CD4-positive, alpha-beta T cell treated with Interleukin-17A for 4 hours (primary cell): ENCODE data around the gene ALOX12.
"Not testable (repeated sequence)": the region's sequence is repeated elsewhere in the genome, so short reads cannot be mapped to it uniquely, and the experiment has no call there.

Source experiments
- DNase-seq: peaks from one replicate; pipeline ENCODE4 v3.0.0-alpha.2; 2020; ENCODE audit warnings: mixed read lengths

Gene ALOX12

DNA sequence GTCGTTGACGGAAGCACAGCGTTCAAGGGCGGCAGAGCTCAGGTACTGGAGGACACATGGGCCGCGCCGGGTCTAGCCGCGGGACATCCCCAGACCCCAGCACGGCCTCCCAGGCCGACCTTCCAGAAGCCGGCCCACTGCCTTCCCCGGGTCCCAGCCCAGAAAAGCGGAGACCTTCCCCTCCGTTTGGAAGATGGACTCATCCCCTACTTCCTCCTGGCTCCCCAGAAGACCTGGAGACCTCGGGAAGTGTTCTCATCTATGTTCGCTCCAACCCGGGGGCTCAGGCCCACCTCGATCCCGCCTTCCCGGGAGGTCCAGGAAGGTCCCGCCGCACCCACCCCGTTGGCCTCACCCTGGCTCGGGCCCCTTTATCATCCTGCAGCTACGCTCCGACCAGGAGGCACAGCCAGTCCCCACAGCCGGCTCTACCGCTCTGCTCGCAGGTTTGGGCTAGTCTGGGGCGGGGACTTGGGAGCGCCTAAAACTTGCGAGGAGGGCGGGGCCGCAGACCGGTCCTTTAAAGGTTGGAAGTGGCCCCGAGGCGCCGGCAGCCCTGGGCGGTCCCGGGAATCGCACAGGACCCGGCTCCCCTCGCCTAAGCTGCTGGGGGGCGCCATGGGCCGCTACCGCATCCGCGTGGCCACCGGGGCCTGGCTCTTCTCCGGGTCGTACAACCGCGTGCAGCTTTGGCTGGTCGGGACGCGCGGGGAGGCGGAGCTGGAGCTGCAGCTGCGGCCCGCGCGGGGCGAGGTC, at the start of gene ALOX12:
TSS of gene ALOX12 (plus strand) at position 550 of the 756 bp plus-strand sequence. CDS start at position 619, 69 bp downstream.
- no peak for DNase-seq

- DNase-seq, result no peak
Measured at GRCh38 chr17:6947745-6948144, 48.1 kb upstream of the ALOX12 start.

DNA sequence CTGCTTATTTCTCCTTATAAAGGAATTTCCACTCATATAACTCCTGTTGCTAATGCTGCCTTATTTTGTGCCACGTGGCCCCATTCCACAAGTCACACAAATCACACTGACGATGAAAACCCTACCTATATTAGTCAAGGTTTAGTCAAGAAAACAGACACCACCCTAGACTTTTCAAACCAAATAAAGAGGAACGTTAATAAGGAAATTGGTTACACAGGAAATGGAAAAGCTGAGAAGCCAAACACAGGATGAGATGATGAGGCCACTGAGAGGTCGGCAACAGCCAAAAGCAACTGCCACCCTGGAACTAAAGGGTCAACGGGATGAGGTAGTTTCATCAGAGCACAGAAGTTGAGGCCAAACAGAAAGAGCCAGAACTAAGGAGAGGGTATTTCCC, 47.3 kb upstream of the ALOX12 start:
- no peak for DNase-seq

DNA sequence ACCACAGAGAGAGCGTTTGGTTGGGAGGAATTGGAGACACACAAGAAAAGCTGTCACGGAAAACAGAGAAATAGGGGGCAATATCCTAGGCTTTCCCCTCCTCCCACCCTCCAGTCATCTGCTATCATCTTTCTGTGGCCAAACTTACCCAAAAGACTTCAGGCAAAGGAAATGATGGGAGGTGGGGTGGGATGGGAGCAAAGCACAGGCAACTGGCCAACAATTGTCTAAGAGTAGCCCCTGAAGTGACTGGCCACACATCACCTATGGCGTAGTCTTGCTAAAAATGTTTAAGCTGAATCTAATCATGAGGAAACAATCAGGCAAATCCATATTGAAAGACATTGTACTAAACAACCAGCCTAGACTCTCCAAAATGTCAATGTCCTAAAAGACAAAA, 46.9 kb upstream of the ALOX12 start:
- DNase-seq, result no peak

- not testable (repeated sequence) for DNase-seq
Measured at GRCh38 chr17:6950938-6951337, 44.9 kb upstream of the ALOX12 start.

- no peak for DNase-seq
Measured at GRCh38 chr17:6953689-6954088, 42.2 kb upstream of the ALOX12 start.

- no peak for DNase-seq
Measured at GRCh38 chr17:6959700-6960099, 36.1 kb upstream of the ALOX12 start.

- DNase-seq, result no peak
Measured at GRCh38 chr17:6969323-6969726, 26.5 kb upstream of the ALOX12 start.

DNA sequence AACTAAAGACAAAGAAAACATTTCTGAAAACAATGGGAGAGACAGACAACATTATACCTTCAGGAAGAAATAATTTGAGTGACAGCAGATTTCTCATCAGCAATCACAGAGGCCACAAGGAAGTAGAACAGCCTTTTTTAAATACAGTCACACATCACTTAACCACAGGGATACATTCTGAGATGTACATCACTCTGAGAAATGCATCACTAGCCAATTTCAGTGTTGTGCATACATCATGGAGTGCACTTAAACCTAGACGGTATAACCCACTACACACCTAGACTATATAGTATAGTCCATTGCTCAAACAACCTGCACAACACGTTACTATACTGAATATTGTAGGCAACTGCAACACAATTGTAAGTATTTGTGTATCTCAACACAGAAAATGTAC, 24.9 kb upstream of the ALOX12 start:
- DNase-seq, result no peak

DNA sequence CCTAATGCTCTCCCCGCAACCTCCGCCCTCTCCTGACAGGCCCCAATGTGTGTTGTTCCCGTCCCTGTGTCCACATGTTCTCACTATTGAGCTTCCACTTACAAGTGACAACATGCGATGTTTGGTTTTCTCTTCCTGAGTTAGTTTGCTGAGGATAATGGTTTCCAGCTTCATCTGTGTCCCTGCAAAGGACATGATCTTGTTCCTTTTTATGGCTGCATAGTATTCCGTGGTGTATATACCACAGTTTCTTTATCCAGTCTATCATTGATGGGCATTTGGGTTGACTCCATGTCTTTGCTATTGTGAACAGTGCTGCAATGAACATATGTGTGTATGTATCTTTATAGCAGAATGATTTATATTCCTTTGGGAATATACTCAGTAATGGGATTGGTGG, 16.4 kb upstream of the ALOX12 start:
- DNase-seq, result not testable (repeated sequence)

DNA sequence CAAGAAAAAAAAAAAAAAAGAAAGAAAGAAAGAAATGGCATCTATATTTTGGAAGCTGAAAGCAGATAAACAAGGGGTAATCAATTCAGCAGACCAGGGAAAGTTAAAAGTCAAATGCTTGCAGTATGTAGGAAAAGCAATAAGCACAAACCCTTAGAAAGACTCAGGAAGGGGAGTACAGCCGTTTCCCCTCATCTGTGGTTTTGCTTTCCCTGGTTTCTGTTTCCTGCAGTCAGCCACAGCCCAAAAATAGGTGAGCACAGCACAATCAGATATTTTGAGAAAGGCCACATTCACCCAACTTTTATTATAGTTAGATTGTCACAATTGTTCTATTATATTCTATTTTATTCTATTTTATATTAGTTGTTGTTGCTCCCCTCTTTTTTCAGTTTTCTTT, 14.4 kb upstream of the ALOX12 start:
- DNase-seq, result no peak

DNA sequence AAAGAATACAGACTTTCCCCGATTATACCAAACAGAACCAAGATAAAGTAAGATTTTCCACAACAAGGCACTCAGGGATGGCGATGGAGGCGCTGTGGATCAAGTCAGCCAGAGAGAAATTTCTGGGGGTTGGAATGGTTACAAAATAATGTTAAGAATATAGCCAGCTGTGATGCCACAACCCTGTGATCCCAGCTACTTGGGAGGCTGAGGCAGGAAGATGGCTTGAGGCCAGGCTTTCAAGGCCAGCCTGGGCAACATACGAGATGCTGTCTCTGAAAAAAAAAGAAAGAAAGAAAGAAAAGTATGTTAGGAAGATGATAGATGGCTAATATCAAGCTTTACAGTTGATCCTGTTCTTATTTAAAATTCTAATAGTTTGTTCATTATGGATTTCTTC, 10.6 kb upstream of the ALOX12 start:
- DNase-seq, result no peak

GRCh38 chr17:6986676-6987075, 9.2 kb upstream of the ALOX12 start:
- DNase-seq, result no peak

- no peak for DNase-seq
Measured at GRCh38 chr17:6989779-6990178, 6.1 kb upstream of the ALOX12 start.

- DNase-seq, result not testable (repeated sequence)
Measured at GRCh38 chr17:6993613-6994056, 2.2 kb upstream of the ALOX12 start.

DNA sequence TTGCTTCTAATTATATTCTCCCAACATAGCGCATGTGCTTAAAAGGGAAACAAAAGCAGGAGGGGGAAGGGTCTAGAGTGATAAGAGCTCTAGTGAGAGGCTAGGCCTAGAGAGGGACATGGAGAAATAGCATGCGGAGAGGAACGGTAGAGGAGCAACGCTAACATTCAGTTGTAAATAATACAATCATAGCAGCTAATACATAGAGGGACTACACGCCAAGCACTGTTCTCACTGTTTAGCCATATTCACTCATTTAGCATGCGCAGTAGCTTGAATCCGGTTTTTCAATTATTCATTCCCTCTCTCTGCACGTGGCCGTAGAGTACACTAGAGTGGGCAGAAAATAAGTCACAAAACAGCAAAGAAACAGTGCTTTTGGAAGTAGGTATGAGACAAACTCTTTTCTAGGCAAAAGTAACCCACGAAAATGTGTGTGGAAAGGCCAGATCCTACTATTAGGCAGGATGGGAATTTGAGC, 1.7 kb upstream of the ALOX12 start:
- DNase-seq, result no peak

- DNase-seq, result no peak
Measured at GRCh38 chr17:6994666-6995256, 1.1 kb upstream of the ALOX12 start.

DNA sequence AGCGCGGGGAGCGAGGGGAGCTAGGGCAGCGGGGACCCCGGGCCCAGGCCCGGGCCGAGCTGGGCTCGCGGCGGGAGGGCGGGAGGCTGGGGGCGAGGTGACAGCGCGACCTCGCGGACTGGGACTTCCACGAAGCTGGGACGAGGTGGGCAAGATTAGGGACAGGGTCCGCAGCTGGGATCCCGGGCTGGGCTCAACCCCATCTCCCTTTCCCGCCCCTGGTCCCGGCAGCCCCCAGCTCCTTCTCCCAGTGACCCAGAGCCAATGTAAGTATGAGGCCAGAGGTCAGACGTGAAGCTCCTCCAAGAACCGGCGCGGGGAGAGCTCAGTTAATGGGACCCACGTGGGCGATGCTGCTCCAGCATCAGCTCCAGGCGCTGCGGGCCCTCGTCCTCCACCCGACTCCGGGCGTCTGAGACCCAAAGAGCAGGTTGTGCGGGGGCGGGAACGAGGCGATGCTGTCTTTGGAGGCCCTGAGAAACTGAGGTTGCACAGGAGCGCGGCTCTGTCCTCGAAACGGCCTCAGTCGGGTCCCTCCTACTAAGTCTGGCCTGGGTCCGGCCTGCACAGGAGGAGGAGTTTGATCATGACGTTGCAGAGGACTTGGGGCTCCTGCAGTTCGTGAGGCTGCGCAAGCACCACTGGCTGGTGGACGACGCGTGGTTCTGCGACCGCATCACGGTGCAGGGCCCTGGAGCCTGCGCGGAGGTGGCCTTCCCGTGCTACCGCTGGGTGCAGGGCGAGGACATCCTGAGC, 585 bp downstream of the ALOX12 start:
- DNase-seq, result no peak

DNA sequence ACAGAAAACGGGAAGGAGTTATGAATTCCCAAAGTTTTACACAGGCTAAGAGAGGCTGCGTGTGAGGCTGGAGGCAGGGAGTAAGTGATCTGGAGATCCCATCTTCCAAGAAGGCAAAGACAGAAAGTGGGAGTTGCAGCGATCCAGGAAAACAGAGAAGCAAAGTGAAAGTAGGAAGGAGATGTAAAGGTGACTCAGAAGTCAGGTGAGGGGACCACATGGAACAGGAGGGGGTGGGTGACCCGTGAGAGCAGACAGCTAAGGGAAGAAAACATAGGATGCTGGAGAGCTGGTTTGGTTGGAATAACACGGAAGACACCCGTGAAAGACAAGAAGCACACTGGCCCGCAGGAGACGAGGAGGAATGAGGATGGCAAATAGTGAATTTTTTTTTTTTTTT, 1.3 kb downstream of the ALOX12 start:
- no peak for DNase-seq

- no peak for DNase-seq
Measured at GRCh38 chr17:6998855-6999508, 3.1 kb downstream of the ALOX12 start.

DNA sequence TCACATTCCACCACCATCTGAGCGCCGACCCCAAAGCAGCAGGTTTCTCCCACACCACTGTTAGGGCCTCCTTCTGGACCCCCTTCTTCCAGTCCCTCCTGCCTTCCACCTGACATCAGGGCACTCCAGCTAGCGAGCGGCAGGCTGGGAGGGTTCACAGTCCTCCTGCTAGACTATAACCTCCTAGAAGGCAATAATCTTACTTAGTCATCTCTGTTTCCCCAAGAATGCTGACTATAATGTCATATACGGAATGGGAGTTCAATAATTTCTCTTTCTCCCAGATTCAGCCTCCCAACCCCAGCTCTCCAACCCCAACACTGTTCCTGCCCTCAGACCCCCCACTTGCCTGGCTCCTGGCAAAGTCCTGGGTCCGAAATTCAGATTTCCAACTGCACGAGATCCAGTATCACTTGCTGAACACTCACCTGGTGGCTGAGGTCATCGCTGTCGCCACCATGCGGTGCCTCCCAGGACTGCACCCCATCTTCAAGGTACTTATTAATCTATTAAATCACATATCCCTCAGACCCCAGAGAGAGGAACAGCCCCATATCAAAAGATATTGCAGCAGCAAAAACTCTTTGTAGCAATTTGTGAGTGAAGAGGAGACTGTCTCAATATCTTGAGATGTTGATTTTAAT, 5.6 kb downstream of the ALOX12 start:
- peak; percentile 64 for DNase-seq

- DNase-seq, result no peak
Measured at GRCh38 chr17:7002288-7003047, 6.6 kb downstream of the ALOX12 start.
